ENCODE results near the gene PRICKLE1.

Gene PRICKLE1

DNA sequence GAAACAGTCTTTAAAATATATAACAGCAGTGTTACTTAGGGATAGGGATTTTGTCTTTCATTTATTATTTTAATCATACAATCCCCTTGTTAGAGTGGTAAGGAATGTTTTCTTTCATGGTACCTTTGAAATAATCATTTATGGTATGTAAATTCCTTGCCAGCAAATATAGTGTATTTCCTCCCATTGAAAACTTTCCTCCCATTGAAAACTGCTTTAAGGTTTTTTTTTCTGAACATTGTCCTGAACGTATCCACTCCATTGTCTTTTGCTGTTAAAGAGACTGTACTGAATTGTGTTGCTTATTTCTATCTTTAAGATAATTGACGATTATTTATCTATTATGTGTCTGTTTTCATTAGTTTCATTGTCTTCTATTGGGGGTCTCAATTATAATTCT, 180.1 kb downstream of the PRICKLE1 start:
- Histone ChIP-seq H3K27me3 (replicated peaks; ENCODE audit: control insufficient read depth, insufficient read depth, low read length) (no peaks in the 10 kb centered on the region), H3K36me3 (ENCODE audit: control insufficient read depth, insufficient read depth, low read length) (no peaks in the 10 kb centered on the region), H3K4me3 (replicated peaks; ENCODE audit: low read depth, low read length) (no peak overlapping the region)
- DNase-seq (ENCODE audit: extremely low read depth, insufficient read length) = no peak
- TF ChIP-seq, protein P1, sequence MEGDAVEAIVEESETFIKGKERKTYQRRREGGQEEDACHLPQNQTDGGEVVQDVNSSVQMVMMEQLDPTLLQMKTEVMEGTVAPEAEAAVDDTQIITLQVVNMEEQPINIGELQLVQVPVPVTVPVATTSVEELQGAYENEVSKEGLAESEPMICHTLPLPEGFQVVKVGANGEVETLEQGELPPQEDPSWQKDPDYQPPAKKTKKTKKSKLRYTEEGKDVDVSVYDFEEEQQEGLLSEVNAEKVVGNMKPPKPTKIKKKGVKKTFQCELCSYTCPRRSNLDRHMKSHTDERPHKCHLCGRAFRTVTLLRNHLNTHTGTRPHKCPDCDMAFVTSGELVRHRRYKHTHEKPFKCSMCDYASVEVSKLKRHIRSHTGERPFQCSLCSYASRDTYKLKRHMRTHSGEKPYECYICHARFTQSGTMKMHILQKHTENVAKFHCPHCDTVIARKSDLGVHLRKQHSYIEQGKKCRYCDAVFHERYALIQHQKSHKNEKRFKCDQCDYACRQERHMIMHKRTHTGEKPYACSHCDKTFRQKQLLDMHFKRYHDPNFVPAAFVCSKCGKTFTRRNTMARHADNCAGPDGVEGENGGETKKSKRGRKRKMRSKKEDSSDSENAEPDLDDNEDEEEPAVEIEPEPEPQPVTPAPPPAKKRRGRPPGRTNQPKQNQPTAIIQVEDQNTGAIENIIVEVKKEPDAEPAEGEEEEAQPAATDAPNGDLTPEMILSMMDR (IDR thresholded peaks at IDR 0.05; ENCODE audit: insufficient read depth, low read length, poor library complexity, severe bottlenecking) = no peak

DNA sequence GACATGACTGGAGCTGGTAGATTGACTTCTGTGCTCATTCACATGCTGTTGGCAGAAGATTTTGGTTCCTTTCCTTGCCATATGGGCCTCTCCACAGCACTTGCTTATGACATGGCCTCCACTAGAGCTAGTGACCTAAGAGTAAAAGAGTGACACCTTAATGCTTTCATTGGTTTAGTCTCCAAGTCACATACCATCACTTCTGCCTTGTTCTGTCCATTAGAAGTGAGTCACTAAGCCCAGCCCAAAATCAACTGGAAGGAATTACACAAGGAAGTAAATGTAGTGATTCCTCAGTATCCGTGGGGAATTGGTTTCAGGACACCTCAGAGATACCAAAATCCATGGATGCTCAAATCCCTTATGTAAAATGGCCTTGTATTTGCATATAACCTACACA, 182.2 kb downstream of the PRICKLE1 start:
- no peaks in the 10 kb centered on the region for H3K27me3 ChIP-seq (replicated peaks; ENCODE audit: control insufficient read depth, insufficient read depth, low read length)
- no peaks in the 10 kb centered on the region; the same call in 1 of the 2 replicates for H3K36me3 ChIP-seq (ENCODE audit: control insufficient read depth, insufficient read depth, low read length)
- no peak for DNase-seq (ENCODE audit: extremely low read depth, insufficient read length)
- TF ChIP-seq, protein P1 (IDR thresholded peaks at IDR 0.05; ENCODE audit: insufficient read depth, low read length, poor library complexity, severe bottlenecking) = no peak
- H3K4me3 ChIP-seq (replicated peaks; ENCODE audit: low read depth, low read length) = no peak overlapping the region

Data from GM06990 (cell line).